A549 (cell line): Measurements from ENCODE around the gene EVPL. TPM values are rescaled to one million over a fixed set of nuclear protein-coding genes. Genes with fewer than 3 reads are reported as not detected.

Source experiments
- ATAC-seq, 2 experiments: fragments of 200-7000 bp in 1 of 2; fragments of >200 bp in 1 of 2; cut with Nextera tagmentation in 1 of 2; cut with Tn5 transposase in 1 of 2; 3 replicates each; pipeline versions ENCODE4 v1.8.0 to v1.9.1; 2018 to 2020; ENCODE audit warnings: mild to moderate bottlenecking in 1 of 2, moderate library complexity in 1 of 2
- CTCF ChIA-PET: fragments of 300-600 bp; sonication (Branson Sonifier 250); formaldehyde crosslinking; extraction: SDS; loops from one replicate; lab custom pipeline; 2021; ENCODE audit warnings: antibody characterized with exemption, inconsistent platforms; lab: Yijun Ruan, JAX
- POLR2A ChIA-PET: fragments of 350-600 bp; formaldehyde crosslinking; extraction: SDS; loops from one replicate; lab custom pipeline; 2021; ENCODE audit warnings: antibody characterized with exemption, inconsistent platforms; lab: Yijun Ruan, JAX
- DNase-seq, 2 experiments: peaks; one replicate each; pipeline versions ENCODE4 v3.0.0 to v3.0.0-alpha.2; 2011 to 2016; ENCODE audit warnings: low read depth in 1 of 2, low spot score in 1 of 2
- FAIRE-seq: peaks from 2 replicates; lab custom pipeline; 2011; peaks lifted over from hg19 to GRCh38; lab: Jason Lieb, UNC
- H3K27ac ChIP-seq, 2 experiments: fragments of >200 bp; sonication (Bioruptor Twin); formaldehyde crosslinking; 3 replicates each; pipeline ENCODE4 v1.5.1; 2016 to 2017
- H3K4me1 ChIP-seq: fragments of >200 bp; sonication (Bioruptor Twin); formaldehyde crosslinking; 3 replicates; pipeline ENCODE4 v1.6.1; 2016
- H3K4me2 ChIP-seq: fragments of >200 bp; sonication (Bioruptor Twin); formaldehyde crosslinking; 3 replicates; pipeline ENCODE4 v1.6.1; 2016
- H3K4me3 ChIP-seq: fragments of >200 bp; sonication (Bioruptor Twin); formaldehyde crosslinking; 3 replicates; pipeline ENCODE4 v1.5.1; 2016
- H3K9me3 ChIP-seq: fragments of >200 bp; sonication (Bioruptor Twin); formaldehyde crosslinking; 3 replicates; pipeline ENCODE4 v1.6.1; 2016
- BCL3 ChIP-seq: fragments of >200 bp; sonication (Bioruptor Twin); formaldehyde crosslinking; IDR thresholded peaks from 3 replicates; pipeline ENCODE4 v1.6.1; 2016
- CHD2 ChIP-seq: fragments of 150-350 bp; IDR thresholded peaks from 2 replicates; pipeline ENCODE4 v1.6.1; 2014; ENCODE audit warnings: low read length; ENCODE audit not compliant: partially characterized antibody
- EHF ChIP-seq: fragments of 250-450 bp; sonication (Bioruptor Pico); IDR thresholded peaks from 2 replicates; pipeline ENCODE4 v1.5.0; 2020; ENCODE audit warnings: mild to moderate bottlenecking
- ELK1 ChIP-seq: fragments of 150-350 bp; IDR thresholded peaks from 2 replicates; pipeline ENCODE4 v1.6.1; 2014; ENCODE audit warnings: low read depth, mild to moderate bottlenecking, low read length
- EP300 ChIP-seq, 2 experiments: fragments of >200 bp; sonication (Bioruptor Twin); formaldehyde crosslinking; IDR thresholded peaks; 2 replicates in 1 of 2; 3 replicates in 1 of 2; pipeline ENCODE4 v1.6.1; 2016 to 2017
- ESRRA ChIP-seq: fragments of 150-350 bp; IDR thresholded peaks from 2 replicates; pipeline ENCODE4 v1.6.1; 2014; ENCODE audit warnings: mild to moderate bottlenecking, low read length, borderline replicate concordance
- GATA3 ChIP-seq: IDR thresholded peaks from 2 replicates; pipeline ENCODE4 v1.6.1; 2012; ENCODE audit warnings: borderline replicate concordance
- HDAC2 ChIP-seq: fragments of 200-600 bp; sonication (generic); IDR thresholded peaks from 2 replicates; pipeline ENCODE4 v1.6.1; 2016
- HMGXB4 ChIP-seq: fragments of 250-450 bp; sonication (Bioruptor Pico); IDR thresholded peaks from 2 replicates; pipeline ENCODE4 v1.5.0; 2021; ENCODE audit warnings: mild to moderate bottlenecking, moderate library complexity, borderline replicate concordance
- HOXA7 ChIP-seq: fragments of 250-450 bp; sonication (Bioruptor Pico); IDR thresholded peaks from 2 replicates; pipeline ENCODE4 v1.5.0; 2020; ENCODE audit warnings: mild to moderate bottlenecking, moderate library complexity
- MAX ChIP-seq: IDR thresholded peaks from 2 replicates; pipeline ENCODE4 v1.6.1; 2012
- NFE2L2 ChIP-seq: fragments of 150-350 bp; conservative IDR thresholded peaks from 2 replicates; pipeline ENCODE4 v1.6.1; 2014; ENCODE audit warnings: low read length
- NR3C1 ChIP-seq: fragments of >200 bp; sonication (Bioruptor Twin); formaldehyde crosslinking; IDR thresholded peaks from 3 replicates; pipeline ENCODE4 v1.6.1; 2017
- PHF8 ChIP-seq: fragments of 200-600 bp; sonication (generic); IDR thresholded peaks from 2 replicates; pipeline ENCODE4 v1.6.1; 2016; ENCODE audit warnings: low read depth, mild to moderate bottlenecking, antibody characterized with exemption, moderate library complexity, borderline replicate concordance
- POLR2A ChIP-seq: IDR thresholded peaks from 2 replicates; pipeline ENCODE4 v1.6.1; 2012; ENCODE audit warnings: mild to moderate bottlenecking, low read length
- RCOR1 ChIP-seq: fragments of 150-350 bp; IDR thresholded peaks from 2 replicates; pipeline ENCODE4 v1.6.1; 2014; ENCODE audit warnings: antibody characterized with exemption, low read length, low read depth
- REST ChIP-seq: fragments of 200-600 bp; sonication (generic); IDR thresholded peaks from 2 replicates; pipeline ENCODE4 v1.6.1; 2016; ENCODE audit warnings: antibody characterized with exemption, mild to moderate bottlenecking, moderate library complexity
- RNF2 ChIP-seq: fragments of 200-600 bp; sonication (generic); IDR thresholded peaks from 2 replicates; pipeline ENCODE4 v1.6.1; 2016; ENCODE audit warnings: low read depth, mild to moderate bottlenecking, antibody characterized with exemption, moderate library complexity, borderline replicate concordance
- SREBF2 ChIP-seq: fragments of 450-650 bp; IDR thresholded peaks from 2 replicates; pipeline ENCODE4 v1.6.1; 2014; ENCODE audit warnings: mild to moderate bottlenecking, moderate library complexity
- TFCP2L1 ChIP-seq: fragments of 250-450 bp; sonication (Bioruptor Pico); IDR thresholded peaks from 2 replicates; pipeline ENCODE4 v1.5.0; 2021; ENCODE audit warnings: mild to moderate bottlenecking
- USF2 ChIP-seq: fragments of 450-650 bp; IDR thresholded peaks from 2 replicates; pipeline ENCODE4 v1.6.1; 2014; ENCODE audit warnings: antibody characterized with exemption
- ZNF302 ChIP-seq: fragments of 250-450 bp; sonication (Bioruptor Pico); IDR thresholded peaks from 2 replicates; pipeline ENCODE4 v1.9.0; 2021; ENCODE audit warnings: inconsistent platforms, mild to moderate bottlenecking, moderate library complexity
- WGBS: methylation state at CpG from one replicate; pipeline ENCODE4 v1.1.6; 2017; ENCODE audit errors: missing lambda C conversion rate; 5-methylcytosine and 5-hydroxymethylcytosine counted together
- polyA plus RNA-seq, 4 experiments: library from polyadenylated mRNA; depleted of rRNA in 3 of 4; stranded (reverse); fragments of >200 nt; fragmentation: RNase III in 1 of 4; extraction: RNeasy Plus Mini Kit Qiagen cat#74134 plus additional on column Dnase treatment in 1 of 4; gene quantifications; 2 replicates in 3 of 4; 3 replicates in 1 of 4; pipeline ENCODE4 v1.2.3, GENCODE V29; 2011 to 2017

The EVPL gene
- polyA plus RNA-seq, 2 of the 4 experiments (the other 2 are of a cell fraction), result 4.1 to 13.9 TPM

- no peak for TF ChIP-seq REST
- TF ChIP-seq CHD2, result no peak
Measured at GRCh38 chr17:76011951-76012350, 15.2 kb downstream of the EVPL start (continued).

- H3K27ac ChIP-seq, result no peak overlapping the region
- no peaks in the 10 kb centered on the region for H3K9me3 ChIP-seq
- no peak overlapping the region for H3K4me3 ChIP-seq
- TF ChIP-seq USF2, result no peak
- TF ChIP-seq EHF (CRISPR knock-in tag), result no peak
- no peak for TF ChIP-seq HOXA7
- TF ChIP-seq, all 56 proteins: peak for 0
- Histone ChIP-seq H3K4me1 (no peaks in the 10 kb centered on the region), H3K4me2 (no peak overlapping the region)
- 95% methylated on average over 21 of the region's 21 CpGs for WGBS
- DNase-seq (no peak), ATAC-seq (no peak), FAIRE-seq (no peak)
- ChIA-PET CTCF (interaction anchor here (0.6 to 24.2 kb wide), 14 partner anchors 5 to 292 kb away, joined by 3 to 408 read pairs (median 6); partner anchors contain the start of genes CDK3, EVPL and MRPL38), POLR2A (interaction anchor here (0.5 kb wide), 1 partner anchor 337 kb away, joined by 5 read pairs; no protein-coding TSS in a partner anchor)
Measured at GRCh38 chr17:76009969-76010661, 17.0 kb downstream of the EVPL start.

- Histone ChIP-seq H3K9me3 (no peaks in the 10 kb centered on the region), H3K27ac (no peak overlapping the region), H3K4me2 (no peak overlapping the region), H3K4me1 (no peaks in the 10 kb centered on the region), H3K4me3 (no peak overlapping the region)
- TF ChIP-seq POLR2A, result no peak
- TF ChIP-seq ESRRA, result no peak
- no peak for TF ChIP-seq TFCP2L1
- no peak for TF ChIP-seq EP300 (IDR thresholded peaks at IDR 0.05)
- TF ChIP-seq RNF2, result no peak
- no peak for TF ChIP-seq MAX
- no peak for TF ChIP-seq NR3C1
- TF ChIP-seq HDAC2, result no peak
- no peak for TF ChIP-seq SREBF2
- TF ChIP-seq BCL3, result no peak
- TF ChIP-seq NFE2L2, result no peak
- TF ChIP-seq ZNF302 (CRISPR knock-in tag), result no peak
- no peak for TF ChIP-seq HMGXB4 (CRISPR knock-in tag)
- TF ChIP-seq HOXA7, result no peak
- no peak for TF ChIP-seq GATA3
- no peak for TF ChIP-seq PHF8
- no peak for TF ChIP-seq RCOR1
- no peak for TF ChIP-seq ELK1
- WGBS, result 97% methylated on average over 20 of the region's 20 CpGs
- CTCF ChIA-PET, result interaction anchor here (0.5 to 24.2 kb wide), 12 partner anchors 5 to 376 kb away, joined by 3 to 408 read pairs (median 10); partner anchors contain the start of genes CDK3, EVPL and MRPL38
- POLR2A ChIA-PET, result interaction anchor here (0.5 kb wide), 1 partner anchor 338 kb away, joined by 5 read pairs; no protein-coding TSS in a partner anchor
- no peak for ATAC-seq
- FAIRE-seq, result no peak
- DNase-seq, result no peak
Measured at GRCh38 chr17:76009447-76009846, 17.7 kb downstream of the EVPL start.
